ENCODE data around the gene GLI3. TPM values are rescaled to one million over a fixed set of nuclear protein-coding genes. Genes with fewer than 3 reads are reported as not detected.

Gene GLI3
- total RNA-seq, 2 donors from 2014 or later = 2.7 to 10.2 TPM

DNA sequence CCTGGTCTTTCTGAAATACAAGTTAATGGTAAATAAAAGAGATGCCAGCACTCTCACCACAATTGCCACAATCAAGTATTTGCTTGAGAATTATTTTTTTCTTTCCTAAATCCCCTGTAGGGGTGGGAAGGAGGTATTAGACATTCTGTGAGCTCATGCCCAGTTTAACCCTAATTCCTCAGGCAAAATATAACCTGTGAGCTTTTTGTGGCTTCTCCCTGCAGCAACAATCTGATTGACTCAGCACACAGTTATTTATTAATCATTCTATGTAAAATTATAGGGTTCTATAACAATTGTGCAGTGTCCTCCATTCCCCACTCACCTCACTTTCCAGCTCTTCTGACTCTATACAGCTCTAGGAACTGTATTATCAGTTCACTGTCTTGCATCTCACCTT lies 66.3 kb downstream of the GLI3 start:
- Histone ChIP-seq H3K36me3 (ENCODE audit: control insufficient read depth, insufficient read depth, low read length) (no peaks in the 10 kb centered on the region), H3K27me3 (ENCODE audit: control insufficient read depth, insufficient read depth, low read length, poor library complexity, severe bottlenecking) (no peaks in the 10 kb centered on the region), H3K9ac (ENCODE audit: extremely low read depth, low read length, poor library complexity, severe bottlenecking) (no peak overlapping the region), H3K27ac (ENCODE audit: low read depth, low read length) (no peak overlapping the region), H3K4me1 (ENCODE audit: control insufficient read depth, insufficient read depth, low read length) (no peaks in the 10 kb centered on the region), H3K9me3 (ENCODE audit: control insufficient read depth, low read length) (no peaks in the 10 kb centered on the region), H3K4me3 (ENCODE audit: low read length) (no peak overlapping the region)
- Mint-ChIP-seq H3K36me3 (ENCODE audit: low read depth) (no peaks in the 10 kb centered on the region), H3K4me3 (no peak overlapping the region), H3K4me1 (no peaks in the 10 kb centered on the region), H3K9me3 (no peaks in the 10 kb centered on the region), H3K27me3 (ENCODE audit: insufficient read depth) (peaks cover 5% of the 10 kb centered on the region), H3K27ac (no peak overlapping the region)
- TF ChIP-seq, protein P1, sequence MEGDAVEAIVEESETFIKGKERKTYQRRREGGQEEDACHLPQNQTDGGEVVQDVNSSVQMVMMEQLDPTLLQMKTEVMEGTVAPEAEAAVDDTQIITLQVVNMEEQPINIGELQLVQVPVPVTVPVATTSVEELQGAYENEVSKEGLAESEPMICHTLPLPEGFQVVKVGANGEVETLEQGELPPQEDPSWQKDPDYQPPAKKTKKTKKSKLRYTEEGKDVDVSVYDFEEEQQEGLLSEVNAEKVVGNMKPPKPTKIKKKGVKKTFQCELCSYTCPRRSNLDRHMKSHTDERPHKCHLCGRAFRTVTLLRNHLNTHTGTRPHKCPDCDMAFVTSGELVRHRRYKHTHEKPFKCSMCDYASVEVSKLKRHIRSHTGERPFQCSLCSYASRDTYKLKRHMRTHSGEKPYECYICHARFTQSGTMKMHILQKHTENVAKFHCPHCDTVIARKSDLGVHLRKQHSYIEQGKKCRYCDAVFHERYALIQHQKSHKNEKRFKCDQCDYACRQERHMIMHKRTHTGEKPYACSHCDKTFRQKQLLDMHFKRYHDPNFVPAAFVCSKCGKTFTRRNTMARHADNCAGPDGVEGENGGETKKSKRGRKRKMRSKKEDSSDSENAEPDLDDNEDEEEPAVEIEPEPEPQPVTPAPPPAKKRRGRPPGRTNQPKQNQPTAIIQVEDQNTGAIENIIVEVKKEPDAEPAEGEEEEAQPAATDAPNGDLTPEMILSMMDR (conservative IDR thresholded peaks at IDR 0.05) = no peak
- DNase-seq = no peak

DNA sequence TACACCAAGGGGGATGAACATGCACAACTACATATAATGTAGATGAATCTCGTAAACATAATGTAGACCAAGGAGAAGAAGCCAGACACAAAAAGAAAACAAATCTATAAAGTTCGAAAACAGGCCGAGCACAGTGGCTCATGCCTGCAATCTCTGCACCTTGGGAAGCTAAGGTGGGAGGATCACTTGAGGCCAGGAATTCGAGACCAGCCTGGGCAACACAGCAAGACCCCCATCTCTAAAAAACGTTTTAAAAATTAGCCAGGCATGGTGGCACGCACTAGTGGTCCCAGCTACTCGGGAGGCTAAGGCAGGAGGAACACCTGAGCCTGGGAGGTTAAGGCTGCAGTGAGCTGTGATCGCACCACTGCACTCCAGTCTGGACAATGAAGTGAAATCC lies 68.5 kb downstream of the GLI3 start:
- Histone ChIP-seq H3K9ac (ENCODE audit: extremely low read depth, low read length, poor library complexity, severe bottlenecking) (no peak overlapping the region), H3K27me3 (ENCODE audit: control insufficient read depth, insufficient read depth, low read length, poor library complexity, severe bottlenecking) (no peaks in the 10 kb centered on the region), H3K4me3 (ENCODE audit: low read length) (no peak overlapping the region), H3K27ac (ENCODE audit: low read depth, low read length) (no peak overlapping the region), H3K9me3 (ENCODE audit: control insufficient read depth, low read length) (no peaks in the 10 kb centered on the region), H3K36me3 (ENCODE audit: control insufficient read depth, insufficient read depth, low read length) (no peaks in the 10 kb centered on the region), H3K4me1 (ENCODE audit: control insufficient read depth, insufficient read depth, low read length) (no peaks in the 10 kb centered on the region)
- H3K4me3 Mint-ChIP-seq = no peak overlapping the region
- no peak overlapping the region for H3K27ac Mint-ChIP-seq
- 91 to 95% methylated on average over 7 to 8 of the region's 8 CpGs for WGBS, 2 experiments (ENCODE audit: insufficient coverage in 1 of 2, insufficient read length in 1 of 2)
- no peaks in the 10 kb centered on the region for H3K9me3 Mint-ChIP-seq
- DNase-seq = no peak
- H3K4me1 Mint-ChIP-seq = no peaks in the 10 kb centered on the region
- TF ChIP-seq, protein P1 (conservative IDR thresholded peaks at IDR 0.05) = no peak
- peaks cover under 1% of the 10 kb centered on the region for H3K27me3 Mint-ChIP-seq (ENCODE audit: insufficient read depth)
- no peaks in the 10 kb centered on the region for H3K36me3 Mint-ChIP-seq (ENCODE audit: low read depth)

DNA sequence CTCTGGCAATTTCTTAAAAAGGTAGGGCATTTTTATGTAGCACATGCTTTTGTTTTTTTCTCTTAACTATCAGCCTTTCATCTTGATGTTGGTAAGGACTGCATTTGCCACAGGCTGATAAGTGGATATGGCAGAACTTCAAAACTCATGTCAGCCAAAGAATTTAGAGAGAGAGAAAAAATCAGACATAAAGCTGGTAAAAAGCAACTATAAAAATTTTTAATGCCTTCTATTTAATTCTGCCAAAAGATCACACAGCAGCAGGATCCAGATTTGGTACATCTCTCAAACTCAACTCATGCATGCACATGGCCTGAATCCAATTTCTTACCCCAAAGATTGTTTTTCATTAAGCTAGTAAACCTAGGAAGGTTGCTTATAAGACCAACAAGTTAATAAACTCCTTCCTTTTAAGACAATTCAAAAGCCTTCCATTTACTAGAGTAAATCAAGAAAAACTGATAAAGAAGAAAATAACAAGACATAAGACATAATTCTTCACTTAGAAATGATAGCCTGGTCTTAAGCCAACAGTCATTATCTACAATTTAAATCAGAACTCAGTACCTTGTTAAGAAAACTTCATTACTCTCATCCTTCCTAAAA lies 69.3 kb downstream of the GLI3 start:
- Mint-ChIP-seq H3K27ac (no peak overlapping the region), H3K36me3 (ENCODE audit: low read depth) (no peaks in the 10 kb centered on the region), H3K27me3 (ENCODE audit: insufficient read depth) (no peaks in the 10 kb centered on the region), H3K4me1 (peaks cover 3% of the 10 kb centered on the region), H3K9me3 (no peaks in the 10 kb centered on the region), H3K4me3 (no peak overlapping the region)
- DNase-seq = no peak
- Histone ChIP-seq H3K4me3 (ENCODE audit: low read length) (no peak overlapping the region), H3K4me1 (ENCODE audit: control insufficient read depth, insufficient read depth, low read length) (no peaks in the 10 kb centered on the region), H3K9ac (ENCODE audit: extremely low read depth, low read length, poor library complexity, severe bottlenecking) (no peak overlapping the region), H3K36me3 (ENCODE audit: control insufficient read depth, insufficient read depth, low read length) (no peaks in the 10 kb centered on the region), H3K27ac (ENCODE audit: low read depth, low read length) (no peak overlapping the region), H3K27me3 (ENCODE audit: control insufficient read depth, insufficient read depth, low read length, poor library complexity, severe bottlenecking) (no peaks in the 10 kb centered on the region), H3K9me3 (ENCODE audit: control insufficient read depth, low read length) (no peaks in the 10 kb centered on the region)
- TF ChIP-seq, protein P1 (conservative IDR thresholded peaks at IDR 0.05) = no peak

Data from endodermal cell (in vitro differentiated cells).